ENCODE data around the gene ZNF665. TPM values are rescaled to one million over a fixed set of nuclear protein-coding genes. Genes with fewer than 3 reads are reported as not detected.

ZNF665 gene
- total RNA-seq, 1 donor from 2014 or later = 2.9 TPM

- H3K27me3 ChIP-seq (ENCODE audit: control insufficient read depth, insufficient read depth, low read length) = no peaks in the 10 kb centered on the region
- no peaks in the 10 kb centered on the region for H3K36me3 ChIP-seq (ENCODE audit: control insufficient read depth, insufficient read depth, low read length)
- no peak overlapping the region for H3K4me3 ChIP-seq (ENCODE audit: low read depth, low read length)
- no peak for DNase-seq (ENCODE audit: low read depth)
- no peak for TF ChIP-seq CTCF (IDR thresholded peaks at IDR 0.05; ENCODE audit: insufficient read depth, low read length, poor library complexity, severe bottlenecking)
Observed at GRCh38 chr19:53183146-53183764, 9.9 kb downstream of the ZNF665 start.

- Histone ChIP-seq H3K36me3 (ENCODE audit: control insufficient read depth, insufficient read depth, low read length) (no peaks in the 10 kb centered on the region), H3K4me3 (ENCODE audit: low read depth, low read length) (no peak overlapping the region), H3K27me3 (ENCODE audit: control insufficient read depth, insufficient read depth, low read length) (no peaks in the 10 kb centered on the region)
- no peak for TF ChIP-seq CTCF (IDR thresholded peaks at IDR 0.05; ENCODE audit: insufficient read depth, low read length, poor library complexity, severe bottlenecking)
- no peak for DNase-seq (ENCODE audit: low read depth)
Observed at GRCh38 chr19:53182202-53182601, 11.0 kb downstream of the ZNF665 start.

- H3K36me3 ChIP-seq (ENCODE audit: control insufficient read depth, insufficient read depth, low read length) = no peaks in the 10 kb centered on the region
- no peak for DNase-seq (ENCODE audit: low read depth)
- no peak for TF ChIP-seq CTCF (IDR thresholded peaks at IDR 0.05; ENCODE audit: insufficient read depth, low read length, poor library complexity, severe bottlenecking)
- no peaks in the 10 kb centered on the region for H3K27me3 ChIP-seq (ENCODE audit: control insufficient read depth, insufficient read depth, low read length)
- H3K4me3 ChIP-seq (ENCODE audit: low read depth, low read length) = no peak overlapping the region
Observed at GRCh38 chr19:53177986-53178385, 15.2 kb downstream of the ZNF665 start.

- no peak for DNase-seq (ENCODE audit: low read depth)
- no peak for TF ChIP-seq CTCF (IDR thresholded peaks at IDR 0.05; ENCODE audit: insufficient read depth, low read length, poor library complexity, severe bottlenecking)
- Histone ChIP-seq H3K36me3 (ENCODE audit: control insufficient read depth, insufficient read depth, low read length) (no peaks in the 10 kb centered on the region), H3K4me3 (ENCODE audit: low read depth, low read length) (no peak overlapping the region), H3K27me3 (ENCODE audit: control insufficient read depth, insufficient read depth, low read length) (no peaks in the 10 kb centered on the region)
Observed at GRCh38 chr19:53172889-53173288, 20.3 kb downstream of the ZNF665 start.

GRCh38 chr19:53165691-53166091 lies 27.5 kb downstream of the ZNF665 start:
- no peak overlapping the region for H3K4me3 ChIP-seq (ENCODE audit: low read depth, low read length)
- TF ChIP-seq CTCF (IDR thresholded peaks at IDR 0.05; ENCODE audit: insufficient read depth, low read length, poor library complexity, severe bottlenecking) = no peak
- H3K27me3 ChIP-seq (ENCODE audit: control insufficient read depth, insufficient read depth, low read length) = no peaks in the 10 kb centered on the region
- no peak for DNase-seq (ENCODE audit: low read depth)
- H3K36me3 ChIP-seq (ENCODE audit: control insufficient read depth, insufficient read depth, low read length) = no peaks in the 10 kb centered on the region

GRCh38 chr19:53161123-53161522 lies 32.0 kb downstream of the ZNF665 start:
- Histone ChIP-seq H3K36me3 (ENCODE audit: control insufficient read depth, insufficient read depth, low read length) (no peaks in the 10 kb centered on the region), H3K27me3 (ENCODE audit: control insufficient read depth, insufficient read depth, low read length) (no peaks in the 10 kb centered on the region), H3K4me3 (ENCODE audit: low read depth, low read length) (no peak overlapping the region)
- no peak for TF ChIP-seq CTCF (IDR thresholded peaks at IDR 0.05; ENCODE audit: insufficient read depth, low read length, poor library complexity, severe bottlenecking)
- no peak for DNase-seq (ENCODE audit: low read depth)
